HG02970 (cell line): ENCODE data around the gene RBL2.

Experiments
- ATAC-seq: cut with Tn5 transposase; IDR thresholded peaks from one replicate; pipeline ENCODE4 v1.9.1; 2021; ENCODE audit warnings: mild to moderate bottlenecking, moderate library complexity, moderate number of reproducible peaks; ENCODE audit not compliant: unreplicated experiment, low FRiP score

The RBL2 gene

DNA sequence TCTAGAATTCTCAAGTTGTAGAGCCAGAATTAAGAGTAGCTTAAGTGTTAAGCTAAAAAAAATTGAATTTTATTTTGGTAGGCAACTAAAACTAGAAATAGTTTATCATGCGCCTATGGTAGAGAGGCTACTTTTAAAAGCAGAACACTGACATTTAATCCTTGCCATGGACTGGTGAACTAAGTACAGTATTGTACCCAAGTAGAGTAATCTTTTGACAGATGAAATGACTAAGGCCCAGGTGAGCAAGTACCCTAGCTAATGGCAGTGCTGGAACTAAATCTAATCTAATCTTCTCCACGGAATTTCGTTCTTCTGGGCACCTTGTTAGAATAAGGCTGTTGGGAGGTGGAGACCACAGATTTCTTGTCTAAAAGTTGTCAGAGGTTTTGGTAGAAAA is 11.8 kb downstream of the RBL2 start:
- no peak for ATAC-seq

DNA sequence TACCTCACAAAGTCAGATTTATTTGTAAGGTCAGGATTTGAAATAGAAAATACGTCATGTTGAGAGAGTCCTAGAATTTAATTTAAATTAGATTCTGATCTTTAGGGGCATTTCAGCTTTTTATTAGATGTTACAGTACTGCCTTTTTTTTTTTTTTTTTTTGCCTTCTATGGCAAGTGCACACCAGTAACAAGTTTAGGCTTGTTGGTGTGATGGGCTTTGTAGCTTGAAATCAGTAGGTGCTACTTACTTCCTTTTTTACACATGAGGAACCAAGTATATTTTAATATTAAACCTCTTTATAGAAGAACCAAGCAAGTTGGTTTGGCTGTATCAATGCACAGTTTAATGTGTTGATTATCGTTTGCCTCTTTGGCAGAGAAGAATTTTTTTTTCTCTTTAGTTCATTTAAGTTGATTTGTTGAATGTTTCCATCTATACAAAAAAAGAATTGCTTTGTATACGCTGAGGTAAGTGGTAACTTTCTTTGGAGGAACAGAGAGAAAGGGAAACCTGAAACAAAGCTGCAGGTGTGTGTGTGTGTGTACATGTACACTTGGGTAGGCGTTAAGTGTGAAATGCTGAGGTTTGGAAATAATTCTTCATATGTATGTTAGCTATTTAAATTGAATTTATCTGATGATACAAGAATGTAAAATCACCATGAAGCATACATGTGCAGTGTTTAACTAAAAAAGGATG is 15.7 kb downstream of the RBL2 start:
- ATAC-seq: no peak

DNA sequence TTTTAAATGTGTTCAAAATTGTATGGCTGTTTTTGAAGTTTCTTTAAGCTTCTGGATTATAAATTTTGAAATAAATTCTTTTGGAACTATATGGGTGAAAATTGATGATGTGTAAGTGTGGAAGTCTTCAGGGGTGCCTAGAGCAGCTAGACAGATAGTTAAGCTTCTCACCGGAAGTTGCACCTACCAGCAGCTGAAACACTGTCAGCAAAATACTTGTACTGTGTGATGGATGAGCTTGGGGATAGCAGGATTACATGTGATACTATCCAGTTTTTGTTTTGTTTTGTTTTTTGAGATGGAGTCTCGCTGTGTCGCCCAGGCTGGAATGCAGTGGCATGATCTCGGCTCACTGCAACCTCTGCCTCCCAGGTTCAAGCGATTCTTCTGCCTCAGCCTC is 19.7 kb downstream of the RBL2 start:
- ATAC-seq: no peak

DNA sequence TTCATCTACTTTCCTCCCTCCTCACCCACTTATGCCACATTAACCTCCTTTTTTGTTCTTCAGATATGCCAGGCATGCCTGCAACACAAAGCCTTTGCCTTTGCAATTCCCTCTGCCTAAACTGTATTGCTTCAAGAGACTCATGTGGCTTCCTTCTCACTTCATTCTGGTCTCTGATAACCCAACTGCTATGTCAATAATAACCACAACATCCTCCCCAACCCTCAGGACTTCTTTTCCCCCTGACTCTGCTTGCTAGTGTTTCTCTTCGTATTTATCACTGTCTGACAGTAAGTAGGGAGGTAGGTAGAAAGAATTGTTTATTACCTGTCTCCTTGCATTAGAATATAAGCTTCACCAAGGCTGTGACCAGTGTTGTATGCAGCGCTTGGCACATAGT is 22.4 kb downstream of the RBL2 start:
- no peak for ATAC-seq

DNA sequence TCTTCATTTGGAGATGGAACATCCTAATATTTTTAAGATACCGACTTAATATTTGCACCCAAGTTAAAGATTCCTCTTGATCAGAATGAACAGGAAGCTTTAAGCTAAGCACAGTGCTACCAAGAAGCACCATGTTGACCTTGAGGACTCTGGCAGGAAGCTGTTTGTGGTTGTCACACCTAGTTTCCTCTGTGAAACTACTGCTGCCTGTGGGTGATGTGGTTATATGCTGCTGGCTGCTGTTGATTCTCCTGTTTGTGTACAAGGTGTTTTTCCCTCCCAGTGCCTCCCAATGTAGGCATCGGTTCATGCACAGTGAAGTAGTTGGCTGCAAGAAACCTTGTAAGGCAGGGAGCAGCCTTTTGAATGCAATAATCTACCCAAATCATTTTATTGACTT is 23.4 kb downstream of the RBL2 start:
- ATAC-seq: peak; percentile 99

DNA sequence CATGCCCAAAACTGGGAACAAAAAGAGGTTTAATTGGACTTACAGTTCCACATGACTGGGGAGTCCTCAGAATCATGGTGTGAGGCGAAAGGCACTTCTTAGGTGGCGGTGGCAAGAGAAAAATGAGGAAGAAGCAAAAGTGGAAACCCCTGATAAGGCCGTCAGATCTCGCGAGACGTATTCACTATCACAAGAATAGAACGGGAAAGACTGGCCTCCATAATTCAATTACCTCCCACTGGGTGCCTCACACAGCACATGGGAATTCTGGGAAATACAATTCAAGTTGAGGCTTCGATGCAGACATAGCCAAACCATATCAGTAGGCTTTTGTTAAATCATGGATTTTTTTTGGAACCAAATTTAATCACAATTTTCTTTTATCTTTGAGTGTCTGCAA is 24.4 kb downstream of the RBL2 start:
- no peak for ATAC-seq

DNA sequence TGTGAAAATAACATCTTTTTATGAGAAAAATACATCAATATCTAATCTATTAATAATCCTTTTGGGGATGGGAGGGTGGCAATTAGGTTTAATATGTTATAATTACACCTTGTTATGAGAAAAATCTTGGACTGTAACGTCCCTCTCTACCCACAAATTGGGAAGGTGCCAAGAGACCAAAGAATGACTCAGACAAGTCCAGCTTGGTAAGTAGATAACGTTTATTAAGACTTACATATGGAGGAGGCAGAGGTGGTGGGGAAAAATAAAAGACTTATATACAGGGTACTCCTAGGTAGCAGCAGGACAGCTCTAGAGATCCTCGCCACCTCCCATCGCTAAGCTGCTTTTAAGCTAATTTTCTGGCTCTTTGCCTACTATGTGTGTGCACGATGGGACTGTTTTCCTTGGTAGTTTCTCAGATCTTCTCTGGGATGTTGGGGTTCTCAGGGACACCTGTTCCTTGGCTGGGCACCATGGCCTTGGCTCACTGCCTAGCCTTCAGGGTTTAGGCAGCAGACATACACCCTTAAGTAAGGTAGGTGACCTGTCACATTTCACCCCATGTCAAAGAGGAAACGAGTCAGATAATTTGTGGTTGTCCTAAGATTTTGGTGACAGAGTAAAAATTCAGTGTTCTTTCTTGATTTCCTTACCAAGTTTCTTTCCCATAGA is 31.5 kb downstream of the RBL2 start:
- no peak for ATAC-seq

DNA sequence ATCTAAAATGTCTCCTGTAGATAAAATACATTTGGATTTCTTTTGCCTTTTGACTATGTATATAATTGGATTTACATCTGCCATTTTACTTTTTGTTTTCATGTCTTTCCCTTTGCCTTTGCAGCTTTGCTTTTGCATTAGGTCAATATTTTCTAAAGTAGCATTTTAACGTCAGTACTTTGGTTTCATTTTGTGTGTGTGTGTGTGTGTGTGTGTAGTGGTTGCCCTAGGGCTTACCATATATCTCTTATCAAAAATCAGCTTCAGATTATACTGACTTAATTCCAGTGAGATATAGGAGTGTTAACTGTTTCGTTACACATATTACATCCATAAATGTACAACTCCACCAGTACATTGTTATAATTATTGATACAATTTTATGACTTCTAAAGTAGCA is 42.6 kb downstream of the RBL2 start:
- no peak for ATAC-seq

DNA sequence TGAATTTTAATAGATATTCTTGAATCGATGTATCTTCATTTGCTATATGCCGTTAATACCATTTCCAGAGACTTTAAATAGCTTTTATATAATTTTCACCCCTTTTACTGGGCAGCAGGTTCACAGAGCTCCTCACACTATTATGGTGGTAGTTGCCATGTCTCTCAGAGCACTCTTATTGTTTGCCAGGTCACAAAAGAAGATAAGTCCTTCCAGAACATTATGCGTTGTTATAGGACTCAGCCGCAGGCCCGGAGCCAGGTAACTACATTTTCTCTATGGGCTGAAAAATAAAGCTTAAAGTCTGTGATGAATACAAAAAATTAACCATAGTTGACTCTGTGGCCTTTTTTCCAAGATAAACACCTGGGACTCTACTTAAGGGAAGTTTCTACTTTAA is 44.7 kb downstream of the RBL2 start:
- ATAC-seq: no peak

DNA sequence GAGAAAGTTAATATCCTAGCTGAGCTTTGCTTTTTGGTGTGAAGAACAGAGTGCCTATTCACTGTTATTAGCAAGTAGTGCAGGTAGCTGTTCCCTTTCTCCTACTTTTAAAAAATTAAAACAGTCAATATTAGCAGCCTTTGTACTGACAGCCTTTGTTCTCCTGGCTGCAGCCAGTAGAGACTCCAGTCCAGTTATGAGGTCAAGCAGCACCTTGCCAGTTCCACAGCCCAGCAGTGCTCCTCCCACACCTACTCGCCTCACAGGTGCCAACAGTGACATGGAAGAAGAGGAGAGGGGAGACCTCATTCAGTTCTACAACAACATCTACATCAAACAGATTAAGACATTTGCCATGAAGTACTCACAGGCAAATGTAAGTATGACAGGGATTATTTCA is 46.1 kb downstream of the RBL2 start:
- no peak for ATAC-seq

DNA sequence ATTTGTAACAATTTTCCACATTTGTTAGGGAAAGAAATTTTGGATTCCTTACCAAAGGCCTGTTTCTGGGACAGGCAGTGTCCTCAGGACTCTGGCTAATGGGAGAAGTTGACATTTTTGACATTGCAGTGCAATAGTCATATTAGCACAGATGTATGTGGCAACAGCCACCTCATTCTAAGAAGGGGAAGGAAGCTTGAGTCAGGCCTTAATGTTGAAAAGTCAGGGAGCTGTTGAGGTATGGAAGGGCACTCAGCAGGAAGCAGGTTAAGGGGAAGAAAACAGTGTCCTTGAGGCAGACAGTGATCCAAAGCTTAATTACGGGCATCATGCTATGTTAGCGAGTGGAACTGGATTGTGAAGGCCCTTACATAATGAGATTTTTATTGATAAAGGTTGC is 47.9 kb downstream of the RBL2 start:
- ATAC-seq: no peak

DNA sequence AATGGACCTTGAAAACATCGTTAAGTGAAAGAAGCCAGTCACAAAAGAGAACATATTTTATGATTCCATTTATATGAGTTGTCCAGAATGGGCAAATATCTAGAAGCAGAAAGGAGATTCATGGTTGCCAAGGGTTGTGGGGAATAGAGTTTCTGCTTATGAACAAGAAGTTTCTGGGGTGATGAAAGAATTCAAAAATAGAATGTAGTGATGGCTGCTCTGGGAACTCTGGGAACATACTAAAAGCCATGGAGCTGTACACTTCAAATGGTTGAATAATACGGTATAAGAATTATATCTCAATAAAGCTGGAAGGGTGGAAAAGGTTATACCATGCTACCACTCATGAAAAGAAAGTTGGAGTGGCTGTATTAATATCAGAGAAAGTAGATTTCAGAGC is 50.3 kb downstream of the RBL2 start:
- no peak for ATAC-seq

DNA sequence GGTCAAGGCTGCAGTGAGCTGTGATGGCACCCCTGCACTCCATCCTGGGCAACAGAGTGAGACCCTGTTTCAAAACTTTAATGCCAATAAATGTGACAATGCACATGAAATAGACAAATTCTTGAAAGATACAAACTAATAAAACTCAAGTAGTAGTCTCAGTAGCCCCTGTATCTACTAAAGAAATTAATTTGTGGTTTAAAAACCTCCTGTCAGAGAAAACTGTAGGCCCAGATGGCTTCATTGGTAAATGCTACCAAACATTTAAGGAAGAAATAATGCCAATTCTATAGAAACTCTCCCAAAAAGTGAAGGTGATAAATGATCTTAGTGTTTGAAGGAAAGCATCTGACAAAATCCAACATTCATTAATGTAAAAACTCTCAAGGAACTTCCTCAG is 52.0 kb downstream of the RBL2 start:
- no peak for ATAC-seq

DNA sequence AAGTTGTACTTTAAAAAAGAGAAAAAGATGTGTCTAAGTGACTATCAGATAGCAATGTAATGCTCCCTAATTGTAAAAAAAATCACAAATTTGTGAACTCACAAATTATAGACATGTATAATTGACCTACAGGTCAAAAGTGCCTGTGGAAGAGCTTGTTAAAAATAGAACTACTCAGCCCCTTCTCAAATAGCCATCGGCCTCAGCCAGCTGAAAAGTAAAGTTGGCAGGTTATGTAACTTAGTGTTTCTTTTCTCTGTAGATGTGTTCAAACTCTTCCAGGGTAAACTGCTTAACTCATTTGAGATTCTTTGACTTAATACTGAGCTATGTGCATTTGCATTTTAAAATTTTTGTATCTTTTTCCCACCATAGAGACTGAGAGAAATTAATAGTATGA is 55.5 kb downstream of the RBL2 start:
- ATAC-seq: no peak

DNA sequence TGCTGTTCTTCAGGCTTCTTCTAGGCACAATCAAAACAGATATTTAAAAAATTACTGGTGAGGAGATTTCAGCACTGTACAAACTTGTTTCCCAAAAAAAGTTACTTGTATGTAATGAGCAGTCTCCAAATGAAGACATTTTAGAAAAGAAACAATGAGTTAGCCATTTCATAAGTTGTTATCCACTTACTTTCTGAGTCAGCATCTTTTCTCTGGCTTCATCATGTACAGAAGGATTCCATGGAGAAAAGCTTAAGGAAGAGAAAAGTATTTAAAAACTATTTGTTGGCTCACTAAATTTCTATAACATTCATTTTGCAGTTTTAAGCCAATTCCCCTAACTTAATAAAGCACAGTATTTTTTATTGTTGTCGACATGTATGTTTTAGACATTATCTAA is 58.2 kb downstream of the RBL2 start:
- ATAC-seq: no peak

DNA sequence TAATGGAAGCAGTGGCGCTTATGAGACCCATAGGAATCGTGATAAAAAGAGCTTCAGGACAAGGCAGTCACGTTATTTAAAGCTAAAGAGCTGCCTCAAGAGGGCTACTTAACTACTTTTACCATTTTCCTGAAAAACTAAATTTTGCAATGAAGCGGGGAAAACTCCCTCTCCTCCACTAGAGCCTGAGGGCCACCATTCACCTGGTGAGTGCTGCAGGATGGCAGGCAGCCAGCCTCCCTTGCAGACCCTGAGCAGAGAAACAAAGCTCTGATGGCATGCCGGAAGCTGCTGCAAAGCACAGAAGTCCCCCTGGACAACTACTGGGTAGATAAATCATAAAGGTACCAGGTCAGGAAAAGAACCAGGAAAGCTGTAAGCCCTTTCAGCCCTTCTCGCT is 60.4 kb downstream of the RBL2 start:
- ATAC-seq: no peak

DNA sequence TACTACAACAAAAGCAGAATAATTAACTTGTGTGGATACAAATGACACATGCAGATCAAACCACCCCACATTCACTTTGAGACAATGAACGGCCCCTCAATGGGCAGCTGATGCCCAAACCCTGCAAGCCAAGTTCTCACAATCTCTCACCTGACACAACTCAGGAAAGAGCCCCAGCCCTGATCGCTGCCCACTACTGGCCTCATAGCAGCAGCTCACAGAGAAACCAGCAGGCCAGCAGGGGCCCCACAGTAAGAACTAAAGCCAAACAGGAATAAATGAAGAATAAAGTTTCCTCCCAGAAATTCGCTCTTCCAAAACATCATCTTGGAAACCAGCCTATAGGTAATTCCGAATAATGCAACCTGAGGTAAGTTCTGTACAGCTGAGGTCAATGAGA is 61.1 kb downstream of the RBL2 start:
- no peak for ATAC-seq

DNA sequence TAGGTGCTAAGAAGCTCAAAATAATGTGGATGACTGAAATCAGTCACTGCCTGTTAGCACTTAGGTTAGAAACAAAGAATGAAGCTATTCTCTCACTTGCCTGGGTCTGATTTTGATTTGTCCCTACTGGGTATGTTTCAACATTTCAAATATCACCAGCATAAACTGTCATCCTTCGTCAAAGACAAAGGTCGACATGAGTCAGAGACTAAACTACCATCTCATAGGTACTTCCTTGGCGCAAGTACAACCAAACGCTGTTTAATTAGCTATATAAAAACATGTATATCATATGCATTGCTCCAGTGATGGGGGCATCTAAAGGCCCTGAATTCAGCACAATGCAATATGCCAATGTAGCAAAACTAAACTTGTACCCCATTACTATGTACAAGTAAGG is 64.7 kb downstream of the RBL2 start:
- no peak for ATAC-seq

DNA sequence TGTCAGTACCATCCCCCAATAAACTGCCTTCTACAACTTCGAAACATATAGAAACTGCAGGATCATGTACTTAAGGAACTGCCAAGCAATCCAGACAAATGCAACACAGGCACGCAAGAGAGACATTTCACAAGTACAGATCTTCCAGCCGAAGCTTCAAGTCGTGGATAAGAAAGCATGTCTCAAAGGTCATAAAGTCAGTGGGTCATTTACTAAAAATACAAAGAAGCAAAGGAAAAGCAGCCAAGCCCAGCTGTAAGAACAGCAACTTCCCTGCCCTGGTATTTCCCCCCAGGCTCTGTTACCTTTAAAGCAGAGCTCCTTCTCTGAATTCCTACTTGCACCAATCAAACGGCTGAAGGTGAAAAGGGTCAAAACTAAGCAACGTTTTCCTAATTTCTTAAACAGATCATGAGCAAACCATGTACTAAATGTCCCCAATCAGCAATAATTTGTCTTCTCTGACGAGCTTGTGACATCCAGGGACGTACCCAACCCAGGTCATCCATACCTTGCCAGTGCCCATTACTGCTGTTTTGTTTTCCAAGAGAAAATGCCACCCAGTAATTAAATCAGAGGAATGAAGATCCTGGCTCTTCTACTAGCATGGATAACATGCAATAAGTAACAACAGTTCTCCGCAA is 67.1 kb downstream of the RBL2 start:
- ATAC-seq: no peak

DNA sequence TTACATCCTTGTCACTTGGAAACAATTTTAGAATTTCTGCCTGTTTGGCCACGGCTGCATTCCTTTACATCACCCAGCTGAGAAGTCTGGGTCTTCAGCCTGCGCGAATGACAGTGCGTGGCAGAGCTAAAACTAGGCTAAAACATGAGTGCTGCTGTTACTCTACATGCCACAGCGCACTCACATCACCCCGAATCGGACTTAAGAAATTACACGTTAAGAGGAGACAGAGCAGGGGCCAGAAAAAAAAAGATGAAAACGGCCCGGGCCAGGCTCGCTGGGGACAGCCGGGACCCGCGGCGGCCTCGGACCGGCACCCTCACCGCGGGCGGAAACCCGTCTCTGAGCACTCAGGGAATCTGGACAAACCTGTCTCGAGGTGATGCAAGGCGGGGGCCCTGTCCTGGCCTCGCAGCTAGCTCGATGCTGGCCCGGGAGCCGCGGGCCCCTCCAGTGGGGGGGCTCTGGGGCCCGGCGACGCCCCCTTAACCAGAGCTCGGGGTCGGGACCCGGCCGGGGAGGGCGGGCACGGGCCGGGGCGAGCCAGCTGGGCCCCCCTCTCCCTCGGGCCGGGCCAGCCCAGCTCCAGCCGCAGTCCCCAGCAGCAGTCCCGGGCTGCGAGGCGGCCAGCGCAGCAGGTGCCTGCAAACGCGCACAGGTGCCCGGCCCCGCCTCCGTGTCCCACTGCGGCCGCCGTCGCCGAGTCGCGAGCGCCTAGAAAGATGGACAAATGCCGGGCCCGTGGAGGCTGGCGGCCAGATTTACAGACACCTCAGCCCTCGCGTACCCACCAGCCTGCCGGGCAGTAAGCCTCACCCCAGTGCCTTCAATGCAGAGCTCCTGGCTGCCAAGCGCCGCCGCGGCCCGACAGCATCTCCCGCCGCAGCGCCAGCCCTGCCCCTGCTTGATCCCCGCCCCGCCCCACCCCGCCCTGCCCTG is 68.3 kb downstream of the RBL2 start, which contains the start of gene AKTIP:
TSS of gene AKTIP (minus strand) at position 879 of the 939 bp plus-strand sequence. CDS start 2,950 bp downstream, outside the sequence.
- ATAC-seq: peak; percentile 27
